Glutamatergic neuron (in vitro differentiated cells): Measurements from ENCODE around the gene ZDHHC18. TPM values are rescaled to one million over a fixed set of nuclear protein-coding genes. Genes with fewer than 3 reads are reported as not detected.

Experiments used
- DNase-seq: peaks from one replicate; pipeline ENCODE4 v3.0.0; 2022
- H3K27ac Mint-ChIP-seq: one replicate; pipeline ENCODE4 v1.8.0; 2020; ENCODE audit warnings: mild to moderate bottlenecking, mixed read lengths, inconsistent platforms; ENCODE audit not compliant: unreplicated experiment
- H3K27me3 Mint-ChIP-seq: one replicate; pipeline ENCODE4 v1.8.0; 2020; ENCODE audit warnings: mild to moderate bottlenecking, moderate library complexity, mixed read lengths, inconsistent platforms; ENCODE audit not compliant: unreplicated experiment
- H3K36me3 Mint-ChIP-seq: one replicate; pipeline ENCODE4 v1.8.0; 2020; ENCODE audit warnings: mild to moderate bottlenecking, mixed read lengths, inconsistent platforms; ENCODE audit not compliant: unreplicated experiment
- H3K4me1 Mint-ChIP-seq: one replicate; pipeline ENCODE4 v1.8.0; 2020; ENCODE audit warnings: mild to moderate bottlenecking, low read depth, mixed read lengths, inconsistent platforms; ENCODE audit not compliant: unreplicated experiment
- H3K4me3 Mint-ChIP-seq: one replicate; pipeline ENCODE4 v1.8.0; 2020; ENCODE audit warnings: mild to moderate bottlenecking, mixed read lengths, inconsistent platforms; ENCODE audit not compliant: unreplicated experiment
- H3K9me3 Mint-ChIP-seq: one replicate; pipeline ENCODE4 v1.8.0; 2020; ENCODE audit warnings: mild to moderate bottlenecking, moderate library complexity, mixed read lengths, inconsistent platforms; ENCODE audit not compliant: unreplicated experiment
- CTCF ChIP-seq: fragments of 200-600 bp; sonication (generic); IDR thresholded peaks from one replicate; pipeline ENCODE4 v1.5.0; 2021; ENCODE audit not compliant: partially characterized antibody, unreplicated experiment
- total RNA-seq: library from RNA; stranded (reverse); fragmentation: NEBNext Ultra II Directional; extraction: Animal tissue kit (Norgen Biotek cat#: 25700); gene quantifications from one replicate; pipeline ENCODE4 v1.2.1, GENCODE V29; 2021; ENCODE audit not compliant: unreplicated experiment

The ZDHHC18 gene
- total RNA-seq, 1 donor from 2014 or later = 52.6 TPM

GRCh38 chr1:26848499-26848898, 22.0 kb downstream of the ZDHHC18 start:
- H3K4me3 Mint-ChIP-seq = no peak overlapping the region
- H3K27ac Mint-ChIP-seq = no peak overlapping the region
- peaks cover 3% of the 10 kb centered on the region for H3K4me1 Mint-ChIP-seq
- no peaks in the 10 kb centered on the region for H3K27me3 Mint-ChIP-seq
- H3K9me3 Mint-ChIP-seq = peaks cover 1% of the 10 kb centered on the region
- no peak for DNase-seq
- no peaks in the 10 kb centered on the region for H3K36me3 Mint-ChIP-seq
- no peak for TF ChIP-seq CTCF

GRCh38 chr1:26848941-26849774, 22.7 kb downstream of the ZDHHC18 start:
- Mint-ChIP-seq H3K4me1 (peaks cover 3% of the 10 kb centered on the region), H3K27me3 (no peaks in the 10 kb centered on the region), H3K36me3 (no peaks in the 10 kb centered on the region), H3K4me3 (no peak overlapping the region), H3K9me3 (peaks cover 1% of the 10 kb centered on the region), H3K27ac (no peak overlapping the region)
- no peak for TF ChIP-seq CTCF
- no peak for DNase-seq

GRCh38 chr1:26851106-26851684, 24.7 kb downstream of the ZDHHC18 start:
- Mint-ChIP-seq H3K27me3 (peaks cover 2% of the 10 kb centered on the region), H3K4me3 (no peak overlapping the region), H3K9me3 (peaks cover 1% of the 10 kb centered on the region), H3K36me3 (no peaks in the 10 kb centered on the region), H3K4me1 (peaks cover 17% of the 10 kb centered on the region), H3K27ac (no peak overlapping the region)
- TF ChIP-seq CTCF = no peak
- DNase-seq = no peak

GRCh38 chr1:26852701-26853100, 26.2 kb downstream of the ZDHHC18 start:
- no peak overlapping the region for H3K27ac Mint-ChIP-seq
- H3K4me1 Mint-ChIP-seq = peaks cover 29% of the 10 kb centered on the region
- H3K9me3 Mint-ChIP-seq = peaks cover 1% of the 10 kb centered on the region
- TF ChIP-seq CTCF = no peak
- H3K36me3 Mint-ChIP-seq = no peaks in the 10 kb centered on the region
- H3K27me3 Mint-ChIP-seq = peaks cover 6% of the 10 kb centered on the region
- H3K4me3 Mint-ChIP-seq = no peak overlapping the region
- no peak for DNase-seq

GRCh38 chr1:26853156-26853555, 26.7 kb downstream of the ZDHHC18 start:
- H3K27me3 Mint-ChIP-seq = peaks cover 9% of the 10 kb centered on the region
- peak; percentile 95 for DNase-seq
- H3K4me1 Mint-ChIP-seq = peaks cover 32% of the 10 kb centered on the region
- H3K27ac Mint-ChIP-seq = no peak overlapping the region
- peak; percentile 71 for TF ChIP-seq CTCF
- H3K9me3 Mint-ChIP-seq = peaks cover 1% of the 10 kb centered on the region
- H3K4me3 Mint-ChIP-seq = no peak overlapping the region
- H3K36me3 Mint-ChIP-seq = no peaks in the 10 kb centered on the region
